ENCODE results near the gene APOA1. TPM values are rescaled to one million over a fixed set of nuclear protein-coding genes. Genes with fewer than 3 reads are reported as not detected.

APOA1 gene
- 1 to 10 TPM in 2 of 3 donors, under 1 TPM in 1; 0.45 to 3.5 (median 1.3) TPM for polyA plus RNA-seq

DNA sequence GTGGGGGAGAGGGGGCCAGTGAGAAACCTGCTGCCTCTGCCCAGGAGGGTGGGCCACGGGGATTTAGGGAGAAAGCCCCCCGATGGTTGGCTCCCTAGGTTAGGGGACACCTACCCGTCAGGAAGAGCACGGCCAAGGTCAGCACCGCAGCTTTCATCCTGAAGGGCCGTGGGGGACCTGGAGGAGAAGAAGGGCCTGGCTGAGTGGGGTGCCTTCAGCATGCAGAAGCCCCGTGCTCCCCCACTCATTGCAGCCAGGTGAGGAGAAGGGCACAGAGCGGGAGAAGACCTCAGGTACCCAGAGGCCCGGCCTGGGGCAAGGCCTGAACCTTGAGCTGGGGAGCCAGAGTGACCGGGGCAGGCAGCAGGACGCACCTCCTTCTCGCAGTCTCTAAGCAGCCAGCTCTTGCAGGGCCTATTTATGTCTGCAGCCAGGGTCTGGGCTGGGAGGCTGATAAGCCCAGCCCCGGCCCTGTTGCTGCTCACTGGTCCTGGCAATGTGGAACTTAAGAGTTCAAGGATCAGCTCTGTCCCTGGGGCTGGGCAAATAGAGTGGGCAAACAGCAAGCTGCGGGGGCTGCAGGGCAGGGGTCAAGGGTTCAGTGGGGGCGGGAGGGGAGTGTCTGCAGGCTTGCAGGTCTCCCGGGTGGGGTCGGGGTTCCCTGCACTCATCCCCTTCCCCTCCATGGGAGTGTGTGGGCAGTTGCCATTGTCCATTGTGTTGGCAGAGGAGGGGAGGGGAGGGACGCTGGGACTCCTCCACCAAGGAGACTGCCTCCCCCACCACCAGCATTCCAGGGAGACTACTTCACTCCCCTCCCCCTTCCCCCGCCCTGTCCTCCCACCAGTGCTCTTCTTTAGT, at the start of gene APOA1:
TSS of gene APOA1 (minus strand) at position 392 of the 861 bp plus-strand sequence. CDS start at position 157, 235 bp downstream.
- H3K27ac ChIP-seq (ENCODE audit: low read depth, low read length): no peak within 1 kb of the TSS
- 75 to 80% (median 76%) methylated on average over 18 to 19 of the region's 19 CpGs for WGBS, 3 donors

DNA sequence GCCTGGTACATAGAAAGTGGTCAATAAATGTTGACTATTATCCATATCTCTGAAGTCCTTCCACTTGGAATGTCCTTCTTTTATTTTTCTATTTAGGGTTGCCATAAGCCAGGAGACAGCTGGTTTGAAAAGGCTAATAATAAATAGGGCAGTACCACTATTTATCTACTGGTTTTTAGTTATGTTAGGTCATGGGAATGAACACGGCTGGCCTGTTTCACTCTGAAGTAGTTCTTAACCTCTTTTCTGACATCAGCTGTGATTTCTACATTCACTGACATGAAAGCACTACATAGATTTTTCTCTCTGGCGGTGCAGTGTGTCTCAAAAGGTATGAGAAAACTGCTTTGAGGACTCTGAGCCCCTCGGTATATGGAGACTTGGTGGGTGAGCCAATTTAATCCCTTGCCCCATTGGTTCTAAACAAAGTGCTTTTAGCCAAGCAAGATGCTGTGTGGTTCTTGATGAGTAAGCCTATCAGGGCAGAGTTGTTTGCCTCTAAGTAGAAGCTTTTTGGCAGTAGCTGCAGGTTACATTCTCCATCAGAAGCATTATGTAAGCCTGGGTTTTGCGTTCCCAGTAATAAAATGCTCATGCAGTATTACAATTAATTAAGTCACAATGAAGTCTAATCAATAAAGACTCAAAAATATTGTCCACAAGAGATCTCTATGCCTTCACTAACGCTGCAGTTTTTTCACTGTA, 48.7 kb upstream of the APOA1 start:
- H3K27ac ChIP-seq (ENCODE audit: low read depth, low read length): no peak overlapping the region
- WGBS, 3 donors: 28 to 77% (median 73%) methylated on average over 5 of the region's 5 CpGs

DNA sequence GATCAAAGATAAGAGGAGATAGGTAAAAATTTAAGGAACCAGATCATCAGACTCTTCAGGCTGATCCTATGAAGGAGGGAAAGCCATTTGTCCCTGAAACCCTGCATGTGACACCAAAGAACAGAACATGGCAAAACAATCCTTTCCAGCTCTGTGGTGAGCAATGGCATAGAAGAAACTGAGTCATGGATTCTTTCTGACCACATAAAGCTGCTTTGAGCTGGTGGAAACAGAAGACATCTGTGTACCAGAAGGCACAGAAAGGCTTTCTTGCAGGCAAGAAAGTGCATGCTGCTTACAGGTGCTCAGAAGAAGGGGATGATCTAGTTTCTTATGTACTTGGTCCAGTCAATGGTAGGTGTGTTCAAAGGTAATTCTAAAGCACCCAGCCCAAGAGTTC, 45.0 kb upstream of the APOA1 start:
- H3K27ac ChIP-seq (ENCODE audit: low read depth, low read length): no peak overlapping the region

DNA sequence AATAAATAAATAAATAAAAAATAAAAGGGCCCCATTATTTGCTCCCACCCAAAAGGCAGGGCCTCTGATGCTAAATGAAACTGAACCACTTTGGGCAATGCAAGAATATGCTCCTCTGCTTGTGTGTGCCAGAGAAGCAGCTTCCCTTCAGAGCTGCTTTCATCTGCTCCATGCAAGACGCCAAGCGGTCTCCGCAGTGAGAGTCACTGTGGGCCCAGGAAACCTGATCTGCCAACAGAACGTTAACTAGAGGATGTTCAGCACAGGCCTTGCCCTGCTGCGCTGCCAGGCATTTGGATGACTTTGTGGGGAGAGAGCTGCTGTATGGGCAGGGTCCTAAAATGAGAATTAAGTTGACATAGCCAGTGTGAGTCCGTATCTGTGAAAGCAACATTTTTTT, 43.7 kb upstream of the APOA1 start:
- 87 to 89% (median 87%) methylated on average over 6 of the region's 6 CpGs for WGBS, 3 donors
- no peak overlapping the region for H3K27ac ChIP-seq (ENCODE audit: low read depth, low read length)

DNA sequence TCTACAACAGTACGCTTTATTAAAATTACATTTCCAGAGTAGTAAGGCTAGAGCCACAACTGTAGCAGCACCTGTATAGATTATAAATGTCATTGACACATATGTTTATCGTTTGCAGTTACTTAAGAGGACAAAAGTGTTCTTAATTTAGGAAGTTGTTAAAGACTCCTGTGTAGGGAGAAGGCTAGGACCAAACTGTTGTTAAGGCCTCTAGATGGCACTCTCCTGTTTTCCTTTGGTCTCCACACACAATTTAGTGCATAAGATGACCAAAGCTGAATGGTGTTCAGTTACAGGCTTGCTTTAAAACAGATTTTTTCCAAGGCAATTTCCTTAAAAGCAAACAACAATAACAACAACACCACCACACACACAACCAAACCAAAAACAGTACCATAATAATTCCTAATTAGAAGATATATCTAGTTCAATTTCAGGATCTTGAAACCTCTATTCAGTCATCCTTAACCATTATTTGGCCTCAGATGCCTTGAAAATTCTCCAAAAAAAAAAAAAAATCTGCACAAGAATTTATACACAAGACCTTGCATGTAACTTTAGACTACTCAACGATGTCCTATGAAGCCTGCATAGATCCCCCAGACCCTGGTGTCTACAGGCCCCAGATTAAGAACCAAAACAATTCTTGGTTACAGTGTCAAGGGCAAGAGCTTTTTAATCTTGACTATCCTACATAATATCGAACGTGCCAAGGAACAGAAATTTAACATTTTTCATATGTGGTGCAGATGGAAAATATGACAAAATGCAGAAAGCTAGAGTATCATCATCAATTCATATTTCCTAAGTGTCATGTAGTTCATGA, 42.6 kb upstream of the APOA1 start:
- no peak overlapping the region for H3K27ac ChIP-seq (ENCODE audit: low read depth, low read length)
- 52 to 61% (median 60%) methylated on average over 5 of the region's 5 CpGs for WGBS, 3 donors

DNA sequence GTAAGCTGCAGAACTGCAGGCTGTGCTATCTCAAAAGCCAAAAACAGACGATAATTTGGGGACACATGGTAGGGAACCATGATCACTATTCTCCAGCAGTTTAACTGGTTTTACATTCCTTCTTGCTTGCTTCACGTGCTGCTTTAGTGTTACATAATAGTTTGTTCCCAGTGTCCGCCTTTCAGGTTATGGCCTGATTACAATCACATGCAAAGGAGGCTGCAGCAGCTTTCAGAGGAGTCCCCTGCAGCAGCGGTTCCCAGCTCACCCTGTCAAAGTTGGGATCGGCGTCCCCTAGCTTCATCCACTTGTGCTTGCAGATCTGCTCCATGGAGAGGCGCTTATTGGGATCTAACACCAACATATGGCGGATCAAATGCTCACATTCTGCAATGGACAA, 39.2 kb upstream of the APOA1 start:
- no peak overlapping the region for H3K27ac ChIP-seq (ENCODE audit: low read depth, low read length)
- 78 to 87% (median 85%) methylated on average over 8 of the region's 8 CpGs for WGBS, 3 donors

DNA sequence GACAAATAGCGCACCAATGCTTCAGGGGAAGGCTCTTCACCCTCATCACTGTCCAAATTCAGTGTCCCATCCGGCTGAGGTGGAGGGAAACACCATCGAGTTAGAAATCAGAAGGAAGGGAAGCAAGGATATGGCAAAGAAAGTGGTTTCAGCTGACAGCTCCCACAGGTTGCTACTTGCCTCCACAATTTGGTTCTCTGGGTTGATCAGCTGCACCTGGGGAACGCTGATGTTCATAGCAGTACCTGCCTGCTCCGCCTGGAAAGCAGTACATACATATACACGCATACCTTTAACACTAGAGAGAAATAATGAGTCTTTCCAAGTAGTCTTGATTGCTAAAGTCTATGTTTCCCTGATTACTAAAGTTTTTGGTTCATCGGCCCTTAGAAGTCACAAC, 37.8 kb upstream of the APOA1 start:
- no peak overlapping the region for H3K27ac ChIP-seq (ENCODE audit: low read depth, low read length)
- WGBS, 3 donors: 92 to 97% (median 96%) methylated on average over 7 of the region's 7 CpGs

DNA sequence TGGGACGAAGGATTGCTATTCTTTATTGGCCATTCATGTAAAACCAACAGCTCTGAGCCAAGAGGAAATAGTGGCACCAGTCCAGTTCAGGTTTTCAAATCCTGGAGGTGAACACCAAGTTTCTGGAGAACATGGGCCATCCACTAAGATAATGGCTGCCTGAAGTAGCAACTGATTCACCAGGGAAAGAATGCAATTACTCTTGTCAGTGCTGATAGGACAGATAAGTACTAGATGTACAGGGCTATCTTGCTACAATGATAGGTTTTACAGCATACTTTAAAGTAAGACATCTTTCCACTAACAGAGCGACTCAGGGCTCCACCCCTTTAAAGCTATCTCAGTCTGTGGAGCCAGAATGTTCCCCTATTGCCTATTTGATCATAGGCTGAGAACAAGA, 36.8 kb upstream of the APOA1 start:
- H3K27ac ChIP-seq (ENCODE audit: low read depth, low read length): no peak overlapping the region
- 68 to 79% (median 72%) methylated on average over 2 of the region's 2 CpGs for WGBS, 3 donors

DNA sequence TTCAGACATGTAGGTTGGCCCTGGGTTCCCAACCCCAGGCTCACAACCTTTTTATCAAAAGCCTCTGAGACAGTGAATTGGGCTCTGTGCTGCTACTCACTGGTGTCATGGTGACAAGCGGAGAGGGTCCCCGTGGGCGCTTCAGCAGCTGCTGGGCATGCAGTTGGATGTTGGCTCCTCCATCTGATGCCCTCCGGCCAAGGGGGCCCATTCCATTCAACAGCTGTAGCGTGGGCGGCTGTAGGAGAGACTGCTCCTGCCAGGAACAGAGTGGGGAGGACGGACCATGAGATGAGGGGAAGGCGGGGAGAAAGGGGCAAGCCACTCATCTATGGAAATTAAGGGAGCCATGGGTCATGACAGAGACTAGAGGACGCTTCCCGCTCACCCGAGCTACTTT, 36.0 kb upstream of the APOA1 start:
- no peak overlapping the region for H3K27ac ChIP-seq (ENCODE audit: low read depth, low read length)
- WGBS, 3 donors: 96 to 98% (median 97%) methylated on average over 11 of the region's 11 CpGs

DNA sequence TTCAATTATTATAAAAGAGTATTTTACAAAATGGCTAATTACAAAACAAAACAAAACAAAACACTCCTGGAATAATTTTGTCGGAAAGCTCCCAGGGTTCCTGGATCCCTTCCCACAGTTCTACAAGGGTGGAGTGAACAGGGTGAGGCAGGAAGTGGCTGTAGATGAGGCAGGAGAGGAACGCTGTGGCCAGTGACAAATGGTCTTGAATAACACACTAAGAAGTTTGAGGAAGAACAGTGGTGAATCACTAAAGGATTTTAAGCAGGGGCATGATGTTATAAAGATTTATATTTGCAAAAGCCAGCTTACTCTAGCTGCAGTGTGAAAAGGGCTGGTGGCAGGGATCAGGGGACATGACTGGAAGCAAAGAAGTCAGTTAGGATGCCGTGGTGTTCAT, 33.8 kb upstream of the APOA1 start:
- WGBS, 3 donors: 36 to 69% (median 43%) methylated on average over 3 of the region's 3 CpGs

DNA sequence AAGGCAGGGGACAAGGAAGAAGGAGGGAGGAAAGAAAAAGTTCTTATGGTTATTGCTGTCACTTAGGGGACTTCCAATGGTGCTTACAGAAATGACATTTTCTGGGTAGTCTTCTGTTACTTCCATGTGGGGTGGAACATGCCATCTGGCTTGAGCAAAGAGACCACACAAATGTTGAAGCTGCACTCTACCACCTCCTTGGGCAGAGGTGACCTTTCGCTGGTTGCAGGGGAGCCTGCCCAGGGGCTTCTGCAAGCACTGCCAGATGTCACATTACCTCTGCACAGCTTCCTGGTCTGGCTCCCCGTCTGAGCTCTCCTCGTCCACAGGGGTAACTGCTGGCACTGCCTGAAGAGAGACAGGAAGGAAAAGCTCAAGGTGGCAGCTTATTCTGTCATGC, 32.6 kb upstream of the APOA1 start:
- 52 to 89% (median 67%) methylated on average over 3 of the region's 3 CpGs for WGBS, 3 donors
- H3K27ac ChIP-seq (ENCODE audit: low read depth, low read length): no peak overlapping the region

More for the DNA sequence above, 33.8 kb upstream of the APOA1 start:
- H3K27ac ChIP-seq (ENCODE audit: low read depth, low read length): no peak overlapping the region

DNA sequence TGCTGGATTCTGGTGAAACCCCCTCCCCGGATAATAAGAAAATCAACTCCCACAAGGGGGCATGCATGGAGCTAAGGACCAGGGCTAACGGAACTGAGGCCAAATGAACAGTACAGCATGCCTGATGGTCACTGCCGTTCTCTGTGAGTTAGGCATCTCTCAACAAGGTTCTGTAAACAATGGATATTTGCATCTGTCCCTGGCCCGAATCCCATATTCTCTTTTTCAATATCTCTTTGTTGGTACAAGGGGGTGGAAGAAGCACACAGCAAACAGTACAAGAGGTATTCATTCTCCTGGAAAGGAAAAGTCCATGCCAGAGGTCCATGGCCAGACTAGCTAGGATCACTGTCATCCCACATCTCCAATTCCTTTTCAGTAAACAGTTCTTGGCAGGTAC, 32.2 kb upstream of the APOA1 start:
- H3K27ac ChIP-seq (ENCODE audit: low read depth, low read length): no peak overlapping the region
- 66 to 95% (median 88%) methylated on average over 4 of the region's 4 CpGs for WGBS, 3 donors

DNA sequence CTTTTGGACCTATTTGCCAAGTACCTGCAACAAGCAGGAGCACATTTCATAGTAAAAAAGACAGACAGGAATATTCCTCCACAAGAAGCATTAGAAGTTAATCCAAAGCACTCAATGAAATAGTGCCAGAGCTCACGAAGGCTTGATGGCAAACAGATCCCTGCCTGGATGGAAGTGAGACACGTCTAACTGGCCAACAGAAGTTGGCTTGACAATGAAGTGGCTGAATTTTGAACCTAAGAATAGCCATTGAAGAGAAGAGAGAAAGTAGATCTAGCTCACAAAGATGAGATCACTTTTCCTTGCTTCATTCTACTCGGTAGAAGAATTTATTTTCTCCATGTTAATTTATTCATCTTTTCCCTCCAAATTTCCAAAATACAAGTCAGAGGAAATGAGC, 30.6 kb upstream of the APOA1 start:
- 82 to 89% (median 82%) methylated on average over 3 of the region's 3 CpGs for WGBS, 3 donors
- H3K27ac ChIP-seq (ENCODE audit: low read depth, low read length): no peak overlapping the region

DNA sequence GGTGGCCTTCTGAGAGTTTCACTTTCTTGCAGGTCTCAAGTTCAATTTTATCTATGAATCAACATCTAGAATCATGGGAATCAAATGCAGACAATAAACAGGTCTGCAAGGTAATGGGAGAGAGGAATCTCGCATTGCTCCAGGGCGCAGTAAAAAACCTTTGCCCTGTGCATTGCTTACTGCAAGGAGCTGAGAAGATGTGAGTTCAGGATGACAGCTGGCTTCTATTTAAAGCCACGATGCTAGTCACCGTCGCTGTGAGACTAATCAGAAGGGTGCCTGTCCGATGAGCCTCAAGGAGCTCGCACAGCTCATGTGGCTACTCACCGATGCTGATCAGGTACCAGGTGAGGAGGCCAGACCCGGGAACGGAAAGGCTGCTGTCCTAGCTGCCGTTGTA, 30.2 kb upstream of the APOA1 start:
- no peak overlapping the region for H3K27ac ChIP-seq (ENCODE audit: low read depth, low read length)
- 95 to 99% (median 97%) methylated on average over 11 of the region's 11 CpGs for WGBS, 3 donors

DNA sequence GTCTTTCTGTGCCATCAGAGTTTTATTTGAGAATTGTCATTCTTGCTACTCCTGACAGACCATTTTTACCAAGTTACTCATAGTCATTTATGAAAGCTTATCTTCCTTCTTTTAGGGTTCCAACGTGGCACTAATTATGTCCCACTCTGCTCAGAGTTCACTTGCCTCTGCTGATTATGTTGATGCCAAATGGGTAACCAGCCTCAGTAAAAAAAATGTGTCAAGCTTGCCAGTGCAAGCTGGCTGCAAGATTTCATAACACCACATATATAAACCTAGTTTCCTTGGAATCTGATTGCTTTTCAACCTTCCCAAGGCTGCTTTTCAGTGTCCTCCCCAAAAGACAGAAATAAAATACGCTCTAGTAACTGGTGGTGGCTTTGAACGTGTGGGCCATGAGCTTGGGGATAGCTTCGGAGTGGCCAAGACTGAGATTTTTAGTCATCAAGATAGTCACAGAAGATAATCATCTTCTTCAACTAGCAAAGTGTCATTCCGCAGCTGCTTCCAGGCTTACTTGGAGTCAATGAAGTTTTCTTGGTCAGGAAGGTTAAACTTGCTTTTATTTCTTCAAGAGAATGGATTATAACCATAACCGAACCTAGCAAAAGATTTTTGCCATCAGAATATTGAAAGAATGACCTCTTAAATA, 29.5 kb upstream of the APOA1 start:
- H3K27ac ChIP-seq (ENCODE audit: low read depth, low read length): no peak overlapping the region
- WGBS, 3 donors: 85 to 93% (median 86%) methylated on average over 6 of the region's 6 CpGs

DNA sequence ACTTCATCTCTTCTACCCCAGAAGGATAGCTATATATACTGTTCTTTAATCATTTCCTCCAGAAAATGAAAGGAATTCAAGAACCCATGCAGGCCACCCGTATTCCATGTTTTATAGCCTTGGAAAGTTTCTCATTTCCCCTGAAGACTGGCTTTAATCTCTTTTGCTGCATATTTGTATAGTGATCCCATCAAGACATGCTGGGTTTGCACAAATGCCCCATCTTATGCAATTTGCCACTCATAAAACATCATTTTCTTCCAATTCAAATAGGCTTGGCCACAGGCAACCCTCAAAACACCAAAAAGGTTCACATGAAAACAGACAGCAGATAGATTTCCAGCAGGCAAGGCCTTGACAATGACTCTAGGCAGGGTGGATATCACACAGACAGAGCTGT, 28.3 kb upstream of the APOA1 start:
- 64 to 78% (median 66%) methylated on average over 1 of the region's 1 CpG for WGBS, 3 donors
- H3K27ac ChIP-seq (ENCODE audit: low read depth, low read length): no peak overlapping the region

DNA sequence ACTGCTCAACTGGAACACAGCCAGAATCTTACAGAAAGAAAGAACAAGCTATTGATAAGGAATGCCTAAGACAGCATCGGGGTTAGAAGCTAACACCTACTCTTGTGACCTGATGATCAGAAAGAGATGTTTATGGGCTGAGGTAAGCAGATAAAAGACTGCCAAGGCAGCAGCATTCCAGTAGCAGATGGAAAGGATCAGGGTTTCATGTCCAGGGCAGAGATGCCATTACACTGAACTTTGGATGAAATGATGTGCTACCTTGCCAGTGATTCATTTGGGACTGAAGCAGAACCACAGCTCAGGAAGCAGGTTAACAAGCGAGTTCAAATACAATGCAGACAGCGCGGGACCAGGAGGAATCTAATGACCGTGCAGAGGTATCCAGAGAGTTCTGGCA, 27.1 kb upstream of the APOA1 start:
- WGBS, 3 donors: 88 to 92% (median 92%) methylated on average over 5 of the region's 5 CpGs
- H3K27ac ChIP-seq (ENCODE audit: low read depth, low read length): no peak overlapping the region

DNA sequence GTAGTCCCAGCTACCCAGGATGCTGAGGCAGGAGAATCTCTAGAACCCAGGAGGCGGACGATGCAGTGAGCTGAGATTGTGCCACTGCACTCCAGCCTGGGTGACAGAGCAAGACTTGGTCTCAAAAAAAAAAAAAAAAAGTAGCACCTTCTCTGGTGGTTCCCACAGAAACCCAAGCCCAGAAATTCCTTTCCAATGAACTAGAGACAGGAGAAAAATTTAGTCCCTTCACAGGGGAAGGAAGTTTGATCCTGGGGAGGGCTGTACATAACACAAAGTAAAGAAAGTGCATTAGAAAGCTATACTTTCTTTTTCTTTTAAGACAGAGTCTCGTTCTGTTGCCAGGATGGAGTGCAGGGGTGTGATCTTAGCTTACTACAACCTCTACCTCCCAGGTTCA, 25.5 kb upstream of the APOA1 start:
- 93 to 98% (median 97%) methylated on average over 3 of the region's 3 CpGs for WGBS, 3 donors
- no peak overlapping the region for H3K27ac ChIP-seq (ENCODE audit: low read depth, low read length)
